Calu3 (cell line): ENCODE data around the gene TMEM221. TPM values are rescaled to one million over a fixed set of nuclear protein-coding genes. Genes with fewer than 3 reads are reported as not detected.
A peak's percentile ranks its signal among the peaks of the same experiment; 100 is the strongest.

Experiments
- BruUV-seq: library from RNA; stranded (reverse); fragments of 400-500 nt; replicated peaks from 2 replicates; lab custom pipeline; 2021; lab: Mats Ljungman, UMichigan
- CTCF ChIA-PET: fragments of 300-600 bp; sonication (Branson Sonifier 250); formaldehyde crosslinking; loops from one replicate; lab custom pipeline; 2022; ENCODE audit warnings: antibody characterized with exemption; lab: Charles Lee
- DNase-seq: peaks from one replicate; pipeline ENCODE4 v3.0.0; 2022
- H3K27ac Mint-ChIP-seq: one replicate; pipeline ENCODE4 v1.8.0; 2022; ENCODE audit warnings: mixed read lengths; ENCODE audit not compliant: unreplicated experiment
- H3K27me3 Mint-ChIP-seq: one replicate; pipeline ENCODE4 v1.8.0; 2022; ENCODE audit warnings: mixed read lengths; ENCODE audit not compliant: unreplicated experiment
- H3K36me3 Mint-ChIP-seq: one replicate; pipeline ENCODE4 v1.8.0; 2022; ENCODE audit warnings: mild to moderate bottlenecking, moderate library complexity, mixed read lengths; ENCODE audit not compliant: insufficient read depth, unreplicated experiment
- H3K4me1 Mint-ChIP-seq: one replicate; pipeline ENCODE4 v1.8.0; 2022; ENCODE audit warnings: mild to moderate bottlenecking, low read depth, mixed read lengths; ENCODE audit not compliant: unreplicated experiment
- H3K4me3 Mint-ChIP-seq: one replicate; pipeline ENCODE4 v1.8.0; 2022; ENCODE audit warnings: mild to moderate bottlenecking, low read depth, moderate library complexity, mixed read lengths; ENCODE audit not compliant: unreplicated experiment
- H3K9me3 Mint-ChIP-seq: one replicate; pipeline ENCODE4 v1.8.0; 2022; ENCODE audit warnings: low read depth, mixed read lengths; ENCODE audit not compliant: unreplicated experiment
- CTCF ChIP-seq: fragments of 200-600 bp; IDR thresholded peaks from one replicate; pipeline ENCODE4 v1.8.0; 2022; ENCODE audit warnings: antibody characterized with exemption; ENCODE audit not compliant: unreplicated experiment
- intact Hi-C: fragments of 100-400 bp; cut with micrococcal nuclease; formaldehyde crosslinking; loops from one replicate; pipeline ENCODE4 v1.10.0; 2022; ENCODE audit not compliant: unreplicated experiment
- total RNA-seq: library from RNA; stranded (reverse); gene quantifications from 2 replicates; pipeline ENCODE4 v1.2.3, GENCODE V29; 2022

TMEM221 gene
- total RNA-seq, 1 experiment from 2014 or later = 0.59 TPM

- H3K9me3 Mint-ChIP-seq = no peaks in the 10 kb centered on the region
- CTCF ChIA-PET = no interaction called here
- no TSS peak for BruUV-seq
- H3K4me1 Mint-ChIP-seq = peaks cover 12% of the 10 kb centered on the region
- no peak overlapping the region for H3K4me3 Mint-ChIP-seq
- H3K27ac Mint-ChIP-seq = peak overlapping the region; percentile 40
- peak; percentile 28 for DNase-seq
- H3K36me3 Mint-ChIP-seq = peaks cover 42% of the 10 kb centered on the region
- no peak for TF ChIP-seq CTCF
- intact Hi-C loops = no loop called here
- H3K27me3 Mint-ChIP-seq = no peaks in the 10 kb centered on the region
Measured at GRCh38 chr19:17488593-17489391, 40.3 kb upstream of the TMEM221 start.

GRCh38 chr19:17487284-17488121, 39.0 kb upstream of the TMEM221 start:
- Mint-ChIP-seq H3K27me3 (no peaks in the 10 kb centered on the region), H3K36me3 (peaks cover 49% of the 10 kb centered on the region), H3K27ac (no peak overlapping the region), H3K9me3 (no peaks in the 10 kb centered on the region), H3K4me3 (no peak overlapping the region), H3K4me1 (peaks cover 23% of the 10 kb centered on the region)
- BruUV-seq = no TSS peak
- no peak for DNase-seq
- intact Hi-C loops = no loop called here
- CTCF ChIA-PET = no interaction called here
- TF ChIP-seq CTCF = no peak

- intact Hi-C loops = no loop called here
- peaks cover 24% of the 10 kb centered on the region for H3K4me1 Mint-ChIP-seq
Measured at GRCh38 chr19:17486545-17487240, 38.2 kb upstream of the TMEM221 start.

More at GRCh38 chr19:17486545-17487240, 38.2 kb upstream of the TMEM221 start:
- CTCF ChIA-PET = no interaction called here
- H3K27ac Mint-ChIP-seq = no peak overlapping the region
- no TSS peak for BruUV-seq
- H3K27me3 Mint-ChIP-seq = no peaks in the 10 kb centered on the region
- no peak for DNase-seq
- no peak overlapping the region for H3K4me3 Mint-ChIP-seq
- H3K9me3 Mint-ChIP-seq = no peaks in the 10 kb centered on the region
- H3K36me3 Mint-ChIP-seq = peaks cover 43% of the 10 kb centered on the region
- no peak for TF ChIP-seq CTCF
